CD4-positive, alpha-beta memory T cell (primary cell): Measurements from ENCODE around the gene AHNAK. TPM values are rescaled to one million over a fixed set of nuclear protein-coding genes. Genes with fewer than 3 reads are reported as not detected.

ENCODE experiments used
- CTCF ChIA-PET: fragments of 350-600 bp; sonication (Branson Sonifier 250); formaldehyde crosslinking; loops from one replicate; lab custom pipeline; 2021; ENCODE audit warnings: inconsistent platforms; ENCODE audit not compliant: partially characterized antibody; lab: Charles Lee
- POLR2A ChIA-PET: fragments of 350-600 bp; sonication (Branson Sonifier 250); formaldehyde crosslinking; loops from one replicate; lab custom pipeline; 2021; ENCODE audit not compliant: partially characterized antibody; lab: Charles Lee
- DNase-seq, 5 donors: peaks; one replicate each; pipeline versions ENCODE4 v3.0.0 to v3.0.0-alpha.2; 2020 to 2022; ENCODE audit warnings: mixed read lengths in 1 of 5
- H3K27ac ChIP-seq: one replicate; pipeline ENCODE4 v1.7.0; 2013; ENCODE audit warnings: low read depth, low read length
- H3K27me3 ChIP-seq: 2 replicates; pipeline ENCODE4 v1.7.0; 2013; ENCODE audit warnings: mild to moderate bottlenecking, low read length, moderate library complexity; ENCODE audit not compliant: insufficient read depth
- H3K36me3 ChIP-seq: 2 replicates; pipeline ENCODE4 v1.7.0; 2013; ENCODE audit warnings: mild to moderate bottlenecking, low read length, moderate library complexity; ENCODE audit not compliant: insufficient read depth
- H3K4me1 ChIP-seq: 2 replicates; pipeline ENCODE4 v1.7.0; 2013; ENCODE audit warnings: mild to moderate bottlenecking, low read length, moderate library complexity; ENCODE audit not compliant: insufficient read depth
- H3K4me3 ChIP-seq, 2 donors: one replicate each; pipeline ENCODE4 v1.7.0; 2013; ENCODE audit warnings: low read length in 2 of 2, mild to moderate bottlenecking in 1 of 2
- H3K9me3 ChIP-seq, 2 donors: one replicate each; pipeline ENCODE4 v1.7.0; 2013; ENCODE audit warnings: low read length in 2 of 2, control low read depth in 1 of 2; ENCODE audit not compliant: control insufficient read depth in 1 of 2
- H3K27ac Mint-ChIP-seq, 7 donors: one replicate each; pipeline ENCODE4 v1.8.0; 2020 to 2021; ENCODE audit warnings: mixed read lengths in 7 of 7, mild to moderate bottlenecking in 6 of 7, inconsistent platforms in 3 of 7, moderate library complexity in 3 of 7
- H3K27me3 Mint-ChIP-seq, 2 donors: one replicate each; pipeline ENCODE4 v1.8.0; 2020 to 2021; ENCODE audit warnings: mixed read lengths in 2 of 2
- H3K36me3 Mint-ChIP-seq, 2 donors: one replicate each; pipeline ENCODE4 v1.8.0; 2020 to 2021; ENCODE audit warnings: mixed read lengths in 2 of 2, inconsistent platforms in 1 of 2, mild to moderate bottlenecking in 1 of 2
- H3K4me1 Mint-ChIP-seq, 4 donors: one replicate each; pipeline ENCODE4 v1.8.0; 2020 to 2021; ENCODE audit warnings: mixed read lengths in 4 of 4, mild to moderate bottlenecking in 1 of 4
- H3K4me3 Mint-ChIP-seq, 8 donors: one replicate each; pipeline ENCODE4 v1.8.0; 2020 to 2021; ENCODE audit warnings: mixed read lengths in 8 of 8, mild to moderate bottlenecking in 7 of 8, moderate library complexity in 6 of 8, inconsistent platforms in 3 of 8
- H3K9me3 Mint-ChIP-seq, 8 donors: one replicate each; pipeline ENCODE4 v1.8.0; 2020 to 2021; ENCODE audit warnings: mixed read lengths in 8 of 8, mild to moderate bottlenecking in 5 of 8, inconsistent platforms in 3 of 8, moderate library complexity in 1 of 8
- intact Hi-C: fragments of 100-400 bp; cut with micrococcal nuclease; formaldehyde crosslinking; loops from one replicate; pipeline ENCODE4 v1.15.1; 2023
- polyA plus RNA-seq, 2 donors: library from polyadenylated mRNA; unstranded; fragments of 300-500 nt; fragmentation: Illumina TruSeq; gene quantifications; one replicate each; pipeline ENCODE4 v1.2.3, GENCODE V29; 2021
- total RNA-seq, 2 experiments: library from RNA; stranded (reverse); gene quantifications; one replicate each; pipeline ENCODE4 v1.2.3, GENCODE V29; 2021

The AHNAK gene
- total and polyA plus RNA-seq, 4 experiments from 2014 or later: 23.5 to 573 (median 372) TPM

DNA sequence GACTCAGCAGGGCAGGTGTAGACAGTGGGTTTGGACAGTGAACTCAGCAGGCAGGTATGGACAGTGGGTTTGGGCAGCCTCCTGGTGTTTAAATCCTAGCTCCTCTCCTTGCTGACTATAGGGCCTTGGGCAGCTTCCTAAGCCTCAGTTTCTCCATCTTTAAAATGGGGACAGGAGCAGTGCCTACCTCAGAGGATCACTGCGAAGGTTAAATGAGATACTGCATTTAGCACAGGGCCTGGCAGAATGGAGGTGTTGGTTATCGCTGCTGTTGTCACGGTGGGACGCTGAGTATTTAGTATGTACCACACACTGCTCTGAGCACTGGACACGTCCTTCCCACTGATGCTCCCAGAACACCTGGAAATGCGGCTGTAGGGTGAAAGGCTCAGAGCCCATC, 142.2 kb downstream of the AHNAK start:
- peaks cover 0 to 1% (median 0%) of the 10 kb centered on the region in 8 donors for H3K9me3 Mint-ChIP-seq
- Histone ChIP-seq H3K27ac (no peak overlapping the region), H3K9me3 (no peaks in the 10 kb centered on the region), H3K4me3 (no peak overlapping the region), H3K4me1 (peaks cover 40% of the 10 kb centered on the region), H3K36me3 (no peaks in the 10 kb centered on the region), H3K27me3 (no peaks in the 10 kb centered on the region)
- H3K27me3 Mint-ChIP-seq: peaks cover 0 to 1% of the 10 kb centered on the region in 2 donors
- intact Hi-C loops: no loop called here
- H3K4me1 Mint-ChIP-seq: peaks cover 18 to 29% (median 25%) of the 10 kb centered on the region in 4 donors
- H3K4me3 Mint-ChIP-seq: no peak overlapping the region
- no peaks in the 10 kb centered on the region for H3K36me3 Mint-ChIP-seq
- POLR2A ChIA-PET: no interaction called here
- H3K27ac Mint-ChIP-seq: peak overlapping the region in 4 of 7 donors; percentile 2 to 43 (median 21)
- CTCF ChIA-PET: interaction anchor here (1.1 to 4.7 kb wide), 3 partner anchors 11 to 160 kb away, joined by 4 to 35 read pairs (median 15); no protein-coding TSS in a partner anchor
- no peak for DNase-seq

DNA sequence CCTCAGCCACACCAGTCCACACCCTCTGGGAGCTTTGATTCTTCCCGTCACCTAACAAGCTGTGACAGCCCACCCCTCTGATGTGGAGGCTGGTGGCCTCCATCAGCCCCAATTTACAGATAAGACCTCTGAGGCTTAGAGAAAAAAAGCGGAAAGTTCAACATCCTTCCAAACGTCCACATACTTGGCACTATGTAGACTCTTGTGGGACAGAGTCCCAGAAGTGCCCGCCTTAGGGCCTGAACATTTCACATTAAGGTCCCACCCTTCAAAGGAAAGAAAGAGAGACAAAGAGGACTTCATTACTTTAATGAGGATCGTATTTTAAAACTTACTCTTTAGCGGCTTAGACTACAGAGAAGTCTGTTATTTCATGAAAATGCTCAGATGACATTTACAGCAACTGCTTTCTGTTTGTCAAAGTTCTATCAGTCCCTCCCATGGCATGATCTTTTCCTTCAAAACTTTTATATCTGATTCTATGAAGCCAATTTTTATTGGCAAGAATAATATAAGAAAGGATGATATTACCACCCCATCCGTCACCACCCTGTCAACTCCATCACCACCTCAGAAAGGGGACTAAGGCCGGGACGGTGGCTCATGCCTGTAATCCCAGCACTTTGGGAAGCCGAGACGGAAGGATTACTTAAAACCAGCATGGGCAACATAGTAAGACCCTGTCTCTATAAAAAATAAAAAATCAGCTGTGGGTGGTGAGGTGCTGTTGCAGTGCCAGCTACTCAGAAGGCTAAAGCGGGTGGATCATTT, 143.5 kb downstream of the AHNAK start:
- Mint-ChIP-seq H3K9me3 (peaks cover 0 to 1% (median 0%) of the 10 kb centered on the region in 8 donors), H3K27ac (peak overlapping the region; percentile 75 to 94 (median 92)), H3K36me3 (no peaks in the 10 kb centered on the region), H3K27me3 (peaks cover 0 to 1% of the 10 kb centered on the region in 2 donors), H3K4me1 (peaks cover 22 to 33% (median 27%) of the 10 kb centered on the region in 4 donors), H3K4me3 (peak overlapping the region in 7 of 8 donors; percentile 61 to 88 (median 80))
- no peak for DNase-seq
- Histone ChIP-seq H3K4me1 (peaks cover 44% of the 10 kb centered on the region), H3K27ac (peak overlapping the region; percentile 47), H3K4me3 (no peak overlapping the region), H3K36me3 (no peaks in the 10 kb centered on the region), H3K27me3 (no peaks in the 10 kb centered on the region), H3K9me3 (no peaks in the 10 kb centered on the region)
- intact Hi-C loops: no loop called here
- ChIA-PET CTCF (interaction anchor here (1.1 to 4.7 kb wide), 4 partner anchors 10 to 161 kb away, joined by 4 to 35 read pairs (median 11); no protein-coding TSS in a partner anchor), POLR2A (interaction anchor here (0.9 to 1.6 kb wide), 11 partner anchors 22 to 452 kb away, joined by 3 to 8 read pairs (median 4); partner anchors contain the start of genes C11orf98, CSKMT, TUT1 and UQCC3)

GRCh38 chr11:62402226-62402959, 144.2 kb downstream of the AHNAK start:
- peak; percentile 26 to 57 (median 48) for DNase-seq
- Histone ChIP-seq H3K9me3 (no peaks in the 10 kb centered on the region), H3K27me3 (no peaks in the 10 kb centered on the region), H3K4me3 (peak overlapping the region; percentile 30 to 32), H3K36me3 (no peaks in the 10 kb centered on the region), H3K27ac (peak overlapping the region; percentile 47), H3K4me1 (peaks cover 44% of the 10 kb centered on the region)
- H3K4me1 Mint-ChIP-seq: peaks cover 22 to 33% (median 27%) of the 10 kb centered on the region in 4 donors
- peaks cover 0 to 1% of the 10 kb centered on the region in 2 donors for H3K27me3 Mint-ChIP-seq
- intact Hi-C loops: no loop called here
- ChIA-PET CTCF (interaction anchor here (0.5 to 4.7 kb wide), 11 partner anchors 9 to 292 kb away, joined by 3 to 35 read pairs (median 5); no protein-coding TSS in a partner anchor), POLR2A (interaction anchor here (0.6 to 2.1 kb wide), 17 partner anchors 22 to 453 kb away, joined by 3 to 10 read pairs (median 4); partner anchors contain the start of genes C11orf98, CSKMT, EEF1G and HNRNPUL2)
- H3K4me3 Mint-ChIP-seq: peak overlapping the region; percentile 48 to 88 (median 80)
- peaks cover 0 to 1% (median 0%) of the 10 kb centered on the region in 8 donors for H3K9me3 Mint-ChIP-seq
- H3K36me3 Mint-ChIP-seq: no peaks in the 10 kb centered on the region
- peak overlapping the region; percentile 75 to 94 (median 92) for H3K27ac Mint-ChIP-seq

GRCh38 chr11:62401811-62402210, 144.8 kb downstream of the AHNAK start:
- H3K4me3 Mint-ChIP-seq: peak overlapping the region; percentile 48 to 88 (median 80)
- Histone ChIP-seq H3K4me1 (peaks cover 44% of the 10 kb centered on the region), H3K27ac (peak overlapping the region; percentile 47), H3K36me3 (no peaks in the 10 kb centered on the region), H3K27me3 (no peaks in the 10 kb centered on the region), H3K4me3 (peak overlapping the region; percentile 30 to 32), H3K9me3 (no peaks in the 10 kb centered on the region)
- ChIA-PET CTCF (interaction anchor here (0.5 to 4.7 kb wide), 12 partner anchors 8 to 293 kb away, joined by 3 to 35 read pairs (median 4); no protein-coding TSS in a partner anchor), POLR2A (interaction anchor here (0.9 to 2.1 kb wide), 15 partner anchors 23 to 440 kb away, joined by 3 to 10 read pairs (median 5); partner anchors contain the start of genes EEF1G, HNRNPUL2, TUT1 and UQCC3)
- intact Hi-C loops: no loop called here
- peaks cover 22 to 33% (median 27%) of the 10 kb centered on the region in 4 donors for H3K4me1 Mint-ChIP-seq
- H3K36me3 Mint-ChIP-seq: no peaks in the 10 kb centered on the region
- peak overlapping the region; percentile 75 to 94 (median 92) for H3K27ac Mint-ChIP-seq
- H3K27me3 Mint-ChIP-seq: peaks cover 0 to 1% of the 10 kb centered on the region in 2 donors
- H3K9me3 Mint-ChIP-seq: peaks cover 0 to 1% (median 0%) of the 10 kb centered on the region in 8 donors
- no peak for DNase-seq

GRCh38 chr11:62401356-62401755, 145.2 kb downstream of the AHNAK start:
- Mint-ChIP-seq H3K4me3 (peak overlapping the region; percentile 48 to 88 (median 80)), H3K4me1 (peaks cover 22 to 33% (median 27%) of the 10 kb centered on the region in 4 donors), H3K36me3 (no peaks in the 10 kb centered on the region), H3K9me3 (peaks cover 0 to 1% (median 0%) of the 10 kb centered on the region in 8 donors), H3K27ac (peak overlapping the region in 6 of 7 donors; percentile 75 to 94 (median 85)), H3K27me3 (peaks cover 0 to 1% of the 10 kb centered on the region in 2 donors)
- POLR2A ChIA-PET: interaction anchor here (1.1 to 2.1 kb wide), 10 partner anchors 23 to 438 kb away, joined by 3 to 10 read pairs (median 6); partner anchors contain the start of genes EEF1G, HNRNPUL2, TUT1 and WDR74
- Histone ChIP-seq H3K27me3 (no peaks in the 10 kb centered on the region), H3K9me3 (no peaks in the 10 kb centered on the region), H3K36me3 (no peaks in the 10 kb centered on the region), H3K4me1 (peaks cover 44% of the 10 kb centered on the region), H3K4me3 (peak overlapping the region in 1 of 2 donors; percentile 11), H3K27ac (peak overlapping the region; percentile 47)
- DNase-seq: no peak
- CTCF ChIA-PET: interaction anchor here (0.6 to 4.7 kb wide), 12 partner anchors 8 to 526 kb away, joined by 3 to 35 read pairs (median 6); no protein-coding TSS in a partner anchor
- intact Hi-C loops: no loop called here

GRCh38 chr11:62400760-62401159, 145.8 kb downstream of the AHNAK start:
- peaks cover 44% of the 10 kb centered on the region for H3K4me1 ChIP-seq
- no peaks in the 10 kb centered on the region for H3K36me3 Mint-ChIP-seq
- H3K4me1 Mint-ChIP-seq: peaks cover 22 to 33% (median 27%) of the 10 kb centered on the region in 4 donors
- ChIA-PET CTCF (interaction anchor here (0.6 to 4.7 kb wide), 6 partner anchors 7 to 526 kb away, joined by 4 to 35 read pairs (median 9); no protein-coding TSS in a partner anchor), POLR2A (interaction anchor here (1.0 to 2.1 kb wide), 8 partner anchors 24 to 229 kb away, joined by 3 to 10 read pairs (median 4); partner anchors contain the start of genes MTA2 and TUT1)
- intact Hi-C loops: no loop called here
- H3K27ac Mint-ChIP-seq: peak overlapping the region in 1 of 7 donors; percentile 37
- H3K9me3 ChIP-seq: no peaks in the 10 kb centered on the region
- H3K27ac ChIP-seq: no peak overlapping the region
- H3K9me3 Mint-ChIP-seq: peaks cover 0 to 1% (median 0%) of the 10 kb centered on the region in 8 donors
- no peaks in the 10 kb centered on the region for H3K36me3 ChIP-seq
- H3K27me3 Mint-ChIP-seq: peaks cover 0 to 1% of the 10 kb centered on the region in 2 donors
- no peaks in the 10 kb centered on the region for H3K27me3 ChIP-seq
- no peak overlapping the region for H3K4me3 ChIP-seq
- no peak for DNase-seq
- H3K4me3 Mint-ChIP-seq: peak overlapping the region in 2 of 8 donors; percentile 10 to 23
